Stimulated activated CD8-positive, alpha-beta memory T cell treated with anti-CD3 and anti-CD28 coated beads, Interleukin-4, amount 100 ng/mL, for 48 hours (primary cell): ENCODE results near the gene CEP20.
"Not testable (repeated sequence)": the region's sequence is repeated elsewhere in the genome, so short reads cannot be mapped to it uniquely, and the experiment has no call there.

ENCODE experiments used
- DNase-seq: peaks from one replicate; pipeline ENCODE4 v3.0.0-alpha.2; 2020

Gene CEP20, protein sequence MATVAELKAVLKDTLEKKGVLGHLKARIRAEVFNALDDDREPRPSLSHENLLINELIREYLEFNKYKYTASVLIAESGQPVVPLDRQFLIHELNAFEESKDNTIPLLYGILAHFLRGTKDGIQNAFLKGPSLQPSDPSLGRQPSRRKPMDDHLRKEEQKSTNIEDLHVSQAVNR

DNA sequence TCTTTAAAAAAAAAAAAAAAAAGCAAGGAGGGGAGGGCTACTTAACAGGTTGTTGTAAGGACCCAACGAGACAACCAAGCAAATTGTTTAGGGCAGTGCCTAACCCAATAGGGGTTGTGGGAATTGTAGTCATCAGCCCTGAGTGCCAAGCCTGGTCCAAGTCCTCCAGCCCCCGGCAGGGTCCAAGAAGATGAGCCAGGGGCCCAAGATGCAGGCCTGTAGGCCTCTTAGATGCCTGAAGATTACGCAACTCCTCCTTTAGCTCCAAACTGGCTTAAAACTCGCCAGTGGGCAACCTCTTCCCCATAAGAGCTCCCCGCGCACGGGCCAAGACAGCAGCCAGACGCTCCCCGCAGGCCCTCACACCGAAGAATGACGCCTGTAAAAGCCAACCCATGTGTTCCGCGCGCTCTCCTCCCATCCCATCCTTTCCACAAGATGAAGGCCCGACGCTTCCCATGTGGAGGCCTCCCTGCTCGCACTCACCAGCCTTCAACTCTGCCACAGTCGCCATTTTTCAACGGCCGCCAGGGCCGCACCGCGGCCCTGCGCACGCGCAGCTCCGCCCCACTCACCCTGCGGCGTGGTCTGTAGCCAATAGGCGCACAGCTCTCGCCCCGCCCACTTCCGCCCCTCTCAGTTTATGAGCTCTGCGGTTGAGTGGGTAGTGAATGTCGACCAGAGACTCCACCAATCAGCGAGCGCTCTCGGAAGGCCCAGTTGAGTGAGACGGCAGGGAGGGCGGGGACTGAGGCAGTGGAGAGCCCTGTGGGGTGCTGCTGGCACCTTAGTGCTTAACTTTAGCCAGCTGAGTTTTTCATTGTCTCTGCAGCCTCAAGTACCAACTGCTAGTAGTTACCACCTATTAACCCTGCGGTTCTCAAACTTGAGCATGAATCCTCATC, at the start of gene CEP20:
Gene CEP20 (minus strand): TSS at position 532 of the 905 bp plus-strand sequence. CDS start 18 bp downstream, at position 514.
- peak; percentile 100 for DNase-seq

DNA sequence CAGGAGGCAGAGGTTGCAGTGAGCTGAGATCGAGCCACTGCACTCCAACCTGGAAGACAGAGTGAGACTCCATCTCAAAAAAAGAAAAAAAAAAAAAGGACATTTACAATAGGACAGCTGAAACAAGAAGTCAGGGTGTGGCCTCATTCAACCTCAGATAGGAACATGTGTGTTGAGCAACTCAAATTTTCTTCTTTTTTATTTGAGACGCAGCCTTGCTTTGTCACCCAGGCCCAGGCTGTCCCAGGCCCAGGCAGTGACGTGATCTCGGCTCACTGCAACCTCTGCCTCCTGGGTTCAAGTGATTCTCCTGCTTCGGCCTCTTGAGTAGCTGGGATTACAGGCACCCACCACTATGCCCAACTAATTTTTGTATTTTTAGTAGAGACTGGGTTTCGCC, 48.4 kb upstream of the CEP20 start:
- DNase-seq, result not testable (repeated sequence)

DNA sequence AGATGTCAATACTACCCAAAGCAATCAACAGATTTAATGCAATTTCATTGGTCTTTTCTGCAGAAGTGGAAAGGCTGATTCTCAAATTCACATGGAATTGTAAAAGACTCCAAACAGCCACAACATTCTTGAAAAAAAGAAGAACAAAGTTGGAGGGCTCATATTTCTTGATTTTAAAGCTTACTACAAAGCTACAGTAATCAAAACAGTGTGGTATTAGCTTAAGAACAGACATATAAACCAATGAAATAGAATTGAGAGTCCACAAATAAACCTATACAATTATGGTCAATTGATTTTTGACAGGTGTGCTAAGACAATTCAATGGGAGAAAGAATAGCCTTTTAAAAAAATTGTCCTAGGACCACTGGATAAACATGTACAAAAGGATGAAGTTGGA, 46.6 kb upstream of the CEP20 start:
- no peak for DNase-seq

DNA sequence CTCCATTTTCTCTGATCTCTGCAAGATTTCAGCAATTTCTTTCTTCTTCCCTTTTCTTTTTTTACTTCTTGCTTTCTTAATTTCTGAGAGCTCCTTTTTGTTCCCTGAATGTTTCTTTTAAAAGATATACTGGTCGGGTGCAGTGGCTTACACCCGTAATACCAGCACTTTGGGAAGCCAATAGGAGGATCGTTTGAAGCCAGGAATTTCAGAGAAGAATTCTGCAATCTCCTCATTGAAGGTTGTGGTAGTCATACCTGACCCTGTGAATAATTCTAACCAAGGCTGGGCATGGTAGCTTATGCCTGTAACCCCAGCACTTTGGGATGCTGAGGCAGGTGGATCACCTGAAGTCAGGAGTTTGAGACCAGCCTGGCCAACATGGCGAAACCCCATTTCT, 45.4 kb upstream of the CEP20 start:
- DNase-seq, result no peak

DNA sequence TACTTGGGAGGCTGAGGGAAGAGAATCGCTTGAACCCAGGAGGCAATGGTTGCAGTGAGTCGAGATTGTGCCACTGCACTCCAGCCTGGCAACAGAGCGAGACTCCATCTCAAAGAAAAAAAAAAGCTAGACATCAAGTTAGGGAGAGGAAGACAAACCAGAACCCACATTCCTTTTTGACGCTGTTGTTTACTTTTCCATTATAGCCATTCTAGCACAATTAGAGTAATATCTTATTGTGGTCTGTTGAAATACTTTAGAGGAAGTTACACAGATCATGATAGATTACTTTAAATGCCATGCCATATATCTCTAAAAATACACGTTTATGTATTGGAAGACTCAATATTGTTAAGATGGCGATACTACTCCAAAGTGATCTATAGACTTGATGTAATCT, 44.5 kb upstream of the CEP20 start:
- DNase-seq, result no peak

DNA sequence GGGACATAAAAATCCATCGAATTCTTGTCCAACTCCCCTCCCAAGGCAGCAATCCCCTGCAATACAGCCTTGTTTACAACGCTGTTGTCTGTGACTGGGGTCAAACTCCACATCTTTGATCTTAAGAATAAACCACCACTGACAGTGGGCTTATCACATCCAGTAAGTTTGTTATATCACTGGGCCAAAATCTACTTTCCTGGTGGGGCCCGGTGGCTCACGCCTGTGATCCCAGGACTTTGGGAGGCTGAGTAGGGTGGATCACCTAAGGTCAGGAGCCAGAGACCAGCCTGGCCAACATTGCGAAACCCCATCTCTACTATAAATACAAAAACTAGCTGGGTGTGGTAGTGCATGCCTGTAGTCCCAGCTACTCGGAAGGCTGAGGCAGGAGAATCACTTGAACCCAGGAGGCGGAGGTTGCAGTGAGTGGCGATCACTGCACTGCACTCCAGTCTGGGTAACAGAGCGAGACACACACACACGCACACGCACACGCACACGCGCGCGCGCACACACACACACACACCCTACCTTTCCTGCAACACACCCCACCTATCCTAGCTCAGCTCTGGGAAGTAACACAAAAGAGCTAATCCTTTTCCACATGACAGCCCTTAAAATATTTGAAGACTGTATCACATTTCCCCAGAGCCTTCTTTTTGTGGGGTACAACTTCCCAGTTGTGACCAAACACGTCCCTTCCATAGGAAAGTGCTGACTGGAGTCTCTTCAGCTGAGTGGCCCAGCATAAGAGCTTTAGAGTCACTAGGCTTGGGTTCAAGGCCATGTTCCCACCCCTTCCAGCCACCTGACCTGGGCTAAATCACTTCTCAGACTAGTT, 40.1 kb upstream of the CEP20 start:
- DNase-seq, result no peak

DNA sequence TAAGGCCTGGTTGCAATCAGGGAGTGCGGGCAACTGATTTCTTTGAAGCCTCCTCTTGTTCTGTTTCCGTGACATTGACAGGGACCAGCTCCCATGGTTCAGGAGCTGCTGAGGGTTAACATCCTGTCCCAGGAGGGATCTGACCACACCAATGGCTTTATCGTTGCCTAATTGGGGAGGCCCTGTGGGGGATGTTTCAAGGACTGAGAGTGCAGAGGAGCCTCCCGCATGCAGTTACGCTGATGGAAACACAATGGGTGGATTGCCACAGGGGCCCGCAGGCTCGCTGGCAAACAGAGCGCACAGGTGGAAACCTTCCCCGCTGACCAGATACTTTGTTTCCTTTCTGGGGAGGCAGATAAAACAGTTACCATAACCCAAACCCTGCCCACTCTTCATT, 37.2 kb upstream of the CEP20 start:
- no peak for DNase-seq

DNA sequence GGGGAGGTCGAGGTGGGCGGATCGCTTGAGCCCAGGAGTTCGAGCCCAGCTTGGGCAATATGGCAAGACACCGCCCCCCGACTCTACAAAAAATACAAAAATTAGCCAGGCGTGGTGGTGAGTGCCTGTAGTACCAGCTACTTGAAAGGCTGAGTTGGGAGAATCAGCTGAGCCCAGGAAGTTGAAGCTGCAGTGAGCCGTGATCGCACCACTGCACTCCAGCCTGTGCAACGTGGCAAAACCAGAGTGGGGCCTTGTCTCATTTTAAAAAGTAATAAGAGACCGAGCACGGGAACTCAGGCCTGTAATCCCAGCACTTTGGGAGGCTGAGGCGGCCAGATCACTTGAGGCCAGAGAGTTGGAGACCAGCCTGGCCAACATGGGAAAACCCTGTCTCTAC, 36.6 kb upstream of the CEP20 start:
- DNase-seq, result no peak

DNA sequence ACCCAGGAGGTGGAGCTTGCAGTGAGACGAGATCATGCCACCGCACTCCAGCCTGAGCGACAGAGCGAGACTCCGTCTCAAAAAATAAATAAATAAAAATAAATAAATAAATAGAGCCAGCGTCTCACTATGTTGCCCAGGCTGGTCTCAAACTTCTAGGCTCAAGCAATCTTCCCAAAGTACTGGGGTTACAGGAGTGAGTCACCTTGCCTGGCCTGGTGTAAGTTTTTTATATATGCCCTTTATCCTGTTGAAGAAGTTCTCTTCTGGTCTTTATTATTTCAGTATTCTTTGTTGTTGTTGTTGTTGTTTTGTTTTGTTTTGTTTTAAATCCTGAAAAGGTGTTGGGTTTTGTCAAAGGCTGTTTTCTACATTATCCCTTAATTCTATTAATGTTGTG, 30.9 kb upstream of the CEP20 start:
- no peak for DNase-seq

DNA sequence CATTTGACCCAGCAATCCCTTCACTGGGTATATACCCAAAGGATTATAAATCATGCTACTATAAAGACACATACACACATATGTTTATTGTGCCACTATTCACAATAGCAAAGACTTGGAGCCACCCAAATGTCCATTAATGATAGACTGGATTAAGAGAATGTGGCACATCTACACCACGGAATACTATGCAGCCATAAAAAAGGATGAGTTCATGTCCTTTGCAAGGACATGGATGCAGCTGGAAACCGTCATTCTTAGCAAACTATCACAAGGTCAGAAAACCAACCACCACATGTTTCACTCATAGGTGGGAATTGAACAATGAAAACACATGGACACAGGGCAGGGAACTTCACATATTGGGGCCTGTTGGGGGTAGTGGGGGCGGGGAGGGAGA, 29.9 kb upstream of the CEP20 start:
- not testable (repeated sequence) for DNase-seq

DNA sequence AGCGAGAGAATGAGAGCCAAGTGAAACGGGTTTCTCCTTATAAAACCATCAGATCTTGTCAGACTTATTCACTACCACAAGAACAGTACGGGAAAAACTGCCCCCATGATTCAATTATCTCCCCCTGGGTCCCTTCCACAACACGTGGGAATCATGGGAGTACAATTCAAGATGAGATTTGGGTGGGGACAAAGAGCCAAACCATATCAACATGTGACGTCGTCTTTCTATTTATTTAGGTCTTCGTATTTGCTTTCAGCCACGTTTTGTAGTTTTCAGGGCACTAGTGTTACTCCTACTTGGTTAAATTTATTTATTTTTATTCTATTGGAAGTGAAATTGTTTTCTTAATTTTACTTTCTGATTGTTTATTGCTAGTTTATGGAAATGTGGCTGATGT, 27.9 kb upstream of the CEP20 start:
- DNase-seq, result no peak

DNA sequence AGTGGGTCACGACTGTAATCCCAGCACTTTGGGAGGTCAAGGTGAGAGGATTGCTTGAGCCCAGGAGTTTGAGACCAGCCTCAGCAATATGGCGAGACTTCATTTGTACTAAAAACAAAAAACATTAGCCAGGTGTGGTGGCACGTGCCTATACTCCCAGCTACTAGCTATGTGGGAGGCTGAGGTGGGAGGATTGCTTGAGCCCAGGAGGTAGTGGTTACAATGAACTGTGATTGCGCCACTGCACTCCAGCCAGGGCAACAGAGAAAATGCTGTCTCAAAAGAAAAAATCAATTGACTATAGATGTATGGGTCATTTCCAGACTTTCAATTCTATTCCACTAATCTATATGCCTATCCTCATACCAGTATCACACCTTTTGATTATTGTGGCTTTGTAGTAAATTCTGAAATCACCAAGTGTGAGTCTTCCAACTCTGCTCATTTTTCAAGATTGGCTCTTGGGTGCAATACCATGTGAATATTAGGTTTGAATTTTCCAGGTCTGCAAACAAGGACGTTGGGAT, 27.2 kb upstream of the CEP20 start:
- no peak for DNase-seq

DNA sequence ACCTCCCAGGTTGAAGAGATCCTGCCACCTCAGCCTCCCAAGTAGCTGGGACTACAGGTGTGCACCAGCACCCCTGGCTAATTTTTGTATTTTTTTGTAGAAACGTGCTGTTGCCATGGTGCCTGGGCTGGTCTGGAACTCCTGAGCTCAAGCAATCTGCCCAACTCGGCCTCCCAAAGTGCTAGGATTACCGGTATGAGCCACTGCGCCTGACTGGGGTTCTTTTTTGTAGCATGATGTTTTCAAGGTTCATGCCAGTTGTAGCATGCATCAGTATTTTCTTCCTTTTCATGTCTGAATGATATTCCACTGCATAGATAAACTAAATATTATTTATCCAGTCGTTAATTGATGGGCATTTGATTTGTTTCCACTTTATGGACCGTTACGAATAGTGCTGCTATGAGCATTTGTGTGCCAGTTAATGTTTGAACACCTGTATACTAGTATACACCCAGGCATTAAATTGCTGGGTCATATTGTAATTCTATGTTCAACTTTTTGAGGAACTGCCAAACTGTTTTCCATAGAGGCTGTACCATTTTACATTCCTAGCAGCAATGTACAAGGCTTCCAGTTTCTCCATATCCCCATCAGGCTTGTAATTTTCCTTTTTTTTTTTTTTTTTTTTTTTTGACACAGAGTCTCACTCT, 24.8 kb upstream of the CEP20 start:
- DNase-seq, result no peak

DNA sequence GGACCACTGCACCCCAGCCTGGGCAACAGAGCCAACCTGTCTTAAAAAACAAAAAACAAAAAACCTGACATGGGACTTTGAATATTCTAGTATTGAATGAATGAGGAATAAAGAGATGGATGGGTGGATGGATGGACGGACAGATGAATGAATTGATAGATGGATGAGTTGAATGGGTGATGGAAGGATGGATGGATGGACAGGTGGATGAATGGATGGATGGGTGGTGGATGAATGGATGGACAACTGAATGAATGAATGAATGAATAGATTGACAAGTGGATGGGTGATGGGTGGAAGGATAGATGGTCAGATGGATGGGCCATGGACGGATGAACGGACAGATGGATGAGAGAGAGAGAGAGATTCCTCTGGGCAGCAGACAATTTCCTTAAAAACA, 22.8 kb upstream of the CEP20 start:
- DNase-seq, result no peak

DNA sequence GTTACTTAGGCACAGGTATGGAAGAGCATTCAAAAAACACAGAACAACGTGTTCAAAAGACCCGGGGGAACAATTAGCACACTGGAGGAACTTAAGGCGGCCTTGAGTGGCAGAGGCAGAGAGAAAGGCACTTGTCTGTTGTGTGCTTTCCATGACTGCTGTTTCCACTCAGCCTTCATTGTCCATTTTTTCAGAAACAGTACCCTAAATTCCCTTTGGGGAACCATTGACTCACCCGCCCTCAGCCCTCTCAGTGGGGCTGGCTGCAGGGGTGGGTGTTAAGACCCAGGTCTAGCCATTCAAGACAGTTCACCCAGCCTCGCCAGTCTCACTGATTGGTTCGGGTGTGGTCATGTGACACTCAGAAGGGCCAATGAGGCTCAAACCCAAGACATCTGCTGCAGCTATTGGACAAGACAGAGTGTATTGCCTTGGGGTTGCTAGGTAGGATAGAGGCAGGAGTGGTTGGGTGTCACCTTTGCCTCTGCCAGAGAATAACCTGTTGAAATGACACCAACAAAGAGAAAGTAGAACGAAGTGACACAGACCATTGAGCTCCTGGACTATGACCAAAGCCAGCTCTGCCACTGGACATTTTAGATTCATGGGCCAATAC, 19.6 kb upstream of the CEP20 start:
- peak; percentile 59 for DNase-seq

DNA sequence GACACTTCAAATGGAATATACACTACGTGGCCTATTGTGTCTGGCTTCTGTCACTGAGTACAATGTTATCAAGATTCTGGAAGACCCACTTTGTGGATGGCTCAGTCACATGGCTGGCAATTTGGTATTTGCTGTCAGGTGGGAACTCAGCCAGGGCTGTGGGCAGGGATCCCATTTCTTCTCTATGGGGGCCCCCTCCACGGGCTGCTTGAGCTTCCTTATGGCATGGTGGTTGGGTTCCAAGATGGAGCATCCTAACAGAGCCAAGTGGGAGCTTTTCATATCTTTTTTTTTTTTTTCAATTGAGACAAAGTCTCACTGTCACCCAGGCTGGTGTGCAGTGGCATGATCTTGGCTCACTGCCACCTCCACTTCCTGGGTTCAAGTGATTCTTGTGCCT, 18.0 kb upstream of the CEP20 start:
- DNase-seq, result no peak

DNA sequence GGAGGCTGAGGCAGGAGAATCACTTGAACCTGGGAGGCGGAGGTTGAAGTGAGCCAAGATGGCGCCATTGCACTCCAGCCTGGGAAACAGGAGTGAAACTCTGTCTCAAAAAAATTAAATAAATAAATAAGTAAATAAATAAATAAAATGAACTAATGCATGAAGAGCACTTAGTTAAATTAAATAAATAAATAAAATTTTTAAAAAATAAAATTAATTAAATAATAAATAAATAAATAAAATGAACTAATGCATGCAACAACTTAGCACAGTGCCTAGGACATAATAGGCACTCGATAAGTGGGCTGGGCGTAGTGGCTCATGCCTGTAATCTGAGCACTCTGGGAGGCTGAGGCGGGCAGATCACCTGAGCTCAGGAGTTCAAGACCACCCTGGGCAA, 15.6 kb upstream of the CEP20 start:
- DNase-seq, result no peak

DNA sequence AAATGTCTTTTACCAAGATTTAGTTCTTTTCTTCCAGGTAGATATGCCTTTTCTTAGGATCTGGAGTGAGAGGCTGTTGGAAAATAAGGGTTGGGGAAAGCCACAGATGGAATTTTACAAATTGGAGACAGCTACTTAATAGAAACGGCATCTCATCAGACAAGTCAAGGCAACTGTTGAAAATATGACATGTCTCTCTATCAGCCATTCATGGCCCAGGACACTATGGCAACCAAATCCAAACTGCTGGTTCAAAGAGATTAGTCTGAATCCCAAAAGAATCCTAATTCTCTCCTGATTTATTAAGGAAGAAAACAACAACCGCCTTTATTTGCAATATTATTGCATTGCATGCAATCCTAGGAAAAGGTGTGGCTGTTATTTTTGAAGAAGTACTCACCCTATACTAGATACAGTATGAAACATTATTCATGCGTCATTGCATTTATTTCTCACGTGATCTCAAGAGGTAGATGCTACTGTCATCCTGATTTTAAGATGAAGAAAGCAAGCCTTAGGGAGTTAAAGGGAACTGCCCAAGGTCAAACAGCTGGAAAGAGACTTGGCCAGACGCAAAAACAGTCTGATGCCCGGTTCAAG, 12.6 kb upstream of the CEP20 start:
- DNase-seq, result no peak

DNA sequence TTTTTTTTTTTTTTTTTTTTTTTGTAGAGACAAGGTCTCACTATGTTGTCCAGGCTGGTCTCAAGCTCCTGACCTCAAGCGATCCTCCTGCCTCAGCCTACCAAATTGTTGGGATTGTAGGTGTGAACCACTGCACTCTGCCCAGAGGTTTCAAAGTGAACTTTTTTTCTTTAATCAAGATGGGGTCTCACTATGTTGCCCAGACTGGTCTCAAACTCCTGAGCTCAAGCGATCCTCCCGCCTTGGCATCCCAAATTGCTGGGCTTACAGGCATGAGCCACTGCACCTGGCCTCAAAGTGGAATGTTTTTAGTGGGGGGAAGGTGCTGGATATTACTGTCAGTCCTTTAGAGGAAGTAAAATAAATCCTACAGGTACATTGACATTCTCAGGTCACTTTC, 12.0 kb upstream of the CEP20 start:
- DNase-seq, result no peak

DNA sequence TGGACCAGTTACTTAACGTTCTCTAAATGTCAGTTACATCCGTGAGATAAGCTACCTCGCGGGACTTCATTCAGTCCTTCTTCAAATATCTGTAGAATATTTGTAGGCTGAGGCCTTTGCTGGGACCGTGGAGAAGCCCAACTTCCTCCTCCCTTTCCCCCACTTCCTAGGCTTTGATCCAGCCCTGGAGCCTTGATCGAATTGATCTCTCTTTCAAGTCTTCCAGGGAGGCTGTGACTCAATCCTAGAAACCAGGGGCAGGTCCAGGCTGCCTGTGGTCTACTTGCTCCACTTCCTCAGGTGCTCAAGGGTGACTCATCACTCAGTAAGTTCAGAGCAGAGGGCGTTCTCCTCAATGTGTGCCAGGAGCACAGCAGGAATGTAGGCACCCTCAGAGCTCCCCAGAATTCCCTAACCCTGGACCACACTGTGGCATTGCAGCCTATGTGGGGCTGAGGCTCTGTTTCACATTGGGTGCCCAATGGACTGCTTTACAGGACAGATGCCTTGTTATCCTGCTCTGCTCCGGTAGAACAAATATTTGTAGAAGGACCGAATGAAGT, 11.2 kb upstream of the CEP20 start:
- peak; percentile 53 for DNase-seq

DNA sequence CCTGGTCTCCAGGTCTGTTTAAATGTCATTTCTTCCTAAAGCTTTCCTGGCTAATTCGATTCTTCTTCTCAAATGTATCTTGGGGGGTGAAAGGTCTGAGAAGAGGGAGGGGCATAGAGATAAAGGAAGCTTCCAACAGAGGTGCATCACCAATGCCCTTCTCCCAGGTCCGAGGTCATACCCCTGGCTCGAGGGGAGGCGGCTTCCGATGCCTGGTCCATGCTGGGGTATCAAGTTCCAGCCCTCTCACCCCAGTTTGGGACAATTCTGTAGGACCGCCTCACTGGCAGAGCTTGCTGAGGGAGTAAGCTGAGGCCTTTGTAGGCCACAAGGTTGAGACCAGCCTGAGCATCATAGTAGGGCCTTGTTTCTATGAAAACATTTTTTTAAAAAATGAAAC, 10.3 kb upstream of the CEP20 start:
- DNase-seq, result no peak

DNA sequence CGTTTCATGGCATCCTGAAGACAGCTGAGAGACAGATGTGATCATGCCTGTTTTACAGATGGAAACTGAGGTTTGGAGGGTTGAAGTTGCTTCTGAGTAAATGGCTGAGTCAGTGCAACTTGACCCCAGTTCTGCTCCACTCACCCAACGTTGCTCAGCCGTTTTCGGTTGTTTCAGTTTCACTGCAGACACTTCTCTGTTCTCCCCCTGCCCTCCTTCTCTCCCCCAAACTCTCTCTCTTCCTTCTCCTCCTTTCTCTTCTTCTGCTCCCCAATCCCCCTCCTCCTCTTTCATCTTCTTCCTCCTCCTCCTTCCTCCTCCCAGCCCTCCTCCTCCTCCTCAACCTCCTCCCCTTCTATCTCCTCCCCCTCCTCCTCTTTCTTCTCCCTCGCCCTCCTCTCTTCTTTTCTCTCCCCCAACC, 9.4 kb upstream of the CEP20 start:
- DNase-seq, result peak; percentile 69
